HG03039 (cell line): ENCODE data around the gene LCP2.

Experiments used
- ATAC-seq: cut with Tn5 transposase; IDR thresholded peaks from one replicate; pipeline ENCODE4 v1.9.1; 2021; ENCODE audit warnings: mild to moderate bottlenecking, moderate library complexity; ENCODE audit not compliant: unreplicated experiment

LCP2 gene

DNA sequence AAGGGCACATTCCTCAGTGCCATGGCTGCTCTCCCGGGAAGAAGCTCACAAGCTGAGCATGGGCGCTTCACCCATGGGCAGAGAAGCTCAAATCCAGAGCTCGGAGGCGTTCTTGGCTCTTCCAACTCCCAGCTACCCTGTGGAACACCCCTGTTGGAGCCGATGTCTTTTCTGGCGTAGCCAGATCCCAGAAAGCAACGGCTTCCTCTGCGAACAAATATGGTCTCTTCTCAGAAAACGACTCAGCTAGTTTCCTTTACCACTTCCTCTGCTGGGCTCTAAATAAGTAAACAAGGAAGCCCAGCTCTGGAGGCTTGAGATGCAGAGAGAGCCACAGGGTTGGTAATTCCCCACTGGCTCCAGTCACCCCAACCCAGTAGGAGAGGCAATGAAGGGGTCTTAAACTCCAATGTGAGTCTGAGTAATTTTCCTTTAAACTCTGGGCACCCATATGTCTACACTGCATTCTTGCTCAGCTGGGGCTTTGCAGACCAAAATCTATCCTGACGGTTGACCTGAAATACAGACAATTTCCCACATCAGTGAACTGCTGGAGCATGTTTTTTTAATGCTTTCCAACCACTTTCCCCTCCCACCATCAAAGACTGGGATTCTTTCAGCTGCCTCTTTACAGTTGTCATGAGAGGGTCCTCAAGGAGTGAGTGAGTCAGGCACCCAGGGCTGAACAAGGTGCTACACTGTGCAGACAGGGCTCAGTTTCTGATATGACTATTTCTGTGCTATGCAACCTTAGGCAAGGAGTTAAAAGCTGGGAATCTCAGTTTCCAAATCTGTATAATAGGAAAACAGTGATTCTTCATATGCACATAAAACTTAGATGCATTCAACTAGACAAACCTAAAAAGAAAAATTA is at the start of gene LCP2:
LCP2 (minus strand) TSS at position 189 of the 874 bp plus-strand sequence; CDS start at position 23, 166 bp downstream.
- ATAC-seq: peak; percentile 39

- no peak for ATAC-seq
These were observed 49.5 kb upstream of the LCP2 start for GRCh38 chr5:170347022-170347567.

DNA sequence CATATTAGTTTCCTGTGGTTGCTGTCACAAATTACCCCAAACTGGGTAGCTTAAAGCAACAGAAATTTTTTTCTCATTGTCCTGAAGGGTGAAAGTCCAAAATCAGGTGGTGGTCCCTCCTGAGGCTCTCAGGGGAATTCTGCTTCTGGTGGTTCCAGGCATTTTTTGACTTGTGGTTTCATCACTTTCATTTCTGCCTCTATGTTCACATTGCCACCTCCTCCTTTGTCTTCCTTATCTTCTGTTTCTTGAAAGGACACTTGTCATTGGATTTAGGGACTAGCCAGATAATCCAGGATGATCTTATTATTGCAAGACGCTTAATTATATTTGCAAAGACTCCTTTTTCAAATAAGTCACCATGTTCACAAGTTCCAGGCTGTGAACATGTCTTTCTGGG is 48.4 kb upstream of the LCP2 start:
- no peak for ATAC-seq

- ATAC-seq: no peak
These were observed 45.6 kb upstream of the LCP2 start for GRCh38 chr5:170343177-170343576.

DNA sequence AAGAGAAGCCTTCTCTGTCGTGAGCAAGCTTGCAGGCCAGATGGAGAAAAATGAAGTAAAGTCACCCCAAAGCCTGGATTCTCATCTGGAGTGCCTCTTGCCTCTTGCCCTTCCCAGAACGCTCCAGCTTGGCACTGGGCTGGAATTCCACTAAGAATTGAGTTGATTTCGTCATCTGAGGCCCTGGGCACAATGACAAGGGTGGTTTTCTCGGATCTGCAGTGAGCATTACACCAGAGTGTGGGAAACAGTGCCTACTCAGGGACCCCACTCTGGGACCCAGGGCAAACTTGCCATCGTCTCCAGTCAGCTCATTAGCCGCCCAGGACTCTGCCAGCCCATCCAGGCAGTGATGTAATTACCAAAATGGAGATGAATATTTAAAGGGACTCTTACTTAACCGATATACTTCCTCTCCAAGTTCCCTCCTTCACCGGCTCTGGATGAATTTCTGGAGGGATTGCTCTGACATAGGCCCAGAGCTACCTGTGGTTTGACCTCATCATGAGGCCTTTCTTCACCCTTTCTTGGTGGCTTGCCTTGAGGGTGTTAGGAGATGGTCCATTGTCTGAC is 44.7 kb upstream of the LCP2 start:
- ATAC-seq: no peak

DNA sequence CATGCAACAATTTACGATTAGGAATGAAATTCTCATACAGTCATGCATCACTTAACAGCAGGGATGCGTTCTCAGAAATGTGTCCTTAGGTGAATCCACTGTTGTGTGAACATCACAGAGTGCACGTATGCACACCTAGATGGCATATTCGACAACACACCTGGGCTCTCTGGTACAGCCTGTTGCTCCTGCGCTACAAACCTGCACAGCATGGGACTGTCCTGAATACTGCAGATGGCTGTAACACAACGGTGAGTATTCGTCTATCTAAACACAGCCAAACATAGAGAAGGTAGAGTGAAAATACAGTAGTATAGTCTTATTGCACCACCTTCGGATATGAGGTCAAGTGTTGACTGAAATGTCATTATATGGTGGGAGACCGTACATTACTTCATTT is 44.0 kb upstream of the LCP2 start:
- no peak for ATAC-seq

GRCh38 chr5:170339780-170340167 is 42.2 kb upstream of the LCP2 start:
- ATAC-seq: no peak

DNA sequence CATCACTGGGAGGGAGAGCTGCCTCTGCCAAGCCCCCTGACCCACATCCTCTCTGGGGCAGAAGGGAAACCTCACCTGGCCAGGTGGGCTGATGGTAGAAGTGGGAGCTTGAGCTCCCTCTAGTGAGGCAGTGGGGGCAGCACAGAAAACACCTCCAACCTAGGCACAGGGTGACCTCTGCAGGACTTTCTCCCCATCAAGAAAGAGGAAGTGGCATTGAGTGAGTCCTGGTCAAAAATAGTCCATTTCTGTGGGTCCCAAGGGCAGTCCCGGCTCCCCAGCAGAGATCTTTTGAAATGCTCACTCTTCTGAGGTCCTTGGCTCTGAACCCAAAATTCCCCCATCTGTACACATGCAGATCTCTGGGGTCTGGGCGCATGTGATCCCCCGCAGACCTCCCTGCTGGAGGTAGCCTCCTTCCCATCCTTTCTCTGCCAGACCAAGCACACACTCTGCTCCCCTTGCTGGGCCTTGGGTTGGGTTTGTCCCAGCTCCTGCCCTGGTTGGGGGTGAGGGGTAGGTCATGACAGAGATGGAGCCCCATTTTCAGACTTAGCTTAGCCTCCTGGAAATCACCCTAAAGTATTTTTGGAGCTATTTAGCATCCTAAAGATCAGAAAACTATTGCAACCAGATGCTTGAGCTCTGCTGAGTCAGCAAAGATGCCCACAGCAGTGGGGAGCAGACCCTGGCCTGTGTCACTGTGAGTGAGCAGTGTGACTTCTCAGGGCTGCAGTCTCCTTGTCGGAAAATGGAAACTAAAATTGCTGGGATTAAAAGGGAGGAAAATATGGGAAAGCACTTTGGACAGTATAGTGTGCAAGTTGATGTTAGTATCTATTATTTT is 41.6 kb upstream of the LCP2 start:
- ATAC-seq: peak; percentile 86

- ATAC-seq: no peak
These were observed 40.7 kb upstream of the LCP2 start for GRCh38 chr5:170338291-170338690.

DNA sequence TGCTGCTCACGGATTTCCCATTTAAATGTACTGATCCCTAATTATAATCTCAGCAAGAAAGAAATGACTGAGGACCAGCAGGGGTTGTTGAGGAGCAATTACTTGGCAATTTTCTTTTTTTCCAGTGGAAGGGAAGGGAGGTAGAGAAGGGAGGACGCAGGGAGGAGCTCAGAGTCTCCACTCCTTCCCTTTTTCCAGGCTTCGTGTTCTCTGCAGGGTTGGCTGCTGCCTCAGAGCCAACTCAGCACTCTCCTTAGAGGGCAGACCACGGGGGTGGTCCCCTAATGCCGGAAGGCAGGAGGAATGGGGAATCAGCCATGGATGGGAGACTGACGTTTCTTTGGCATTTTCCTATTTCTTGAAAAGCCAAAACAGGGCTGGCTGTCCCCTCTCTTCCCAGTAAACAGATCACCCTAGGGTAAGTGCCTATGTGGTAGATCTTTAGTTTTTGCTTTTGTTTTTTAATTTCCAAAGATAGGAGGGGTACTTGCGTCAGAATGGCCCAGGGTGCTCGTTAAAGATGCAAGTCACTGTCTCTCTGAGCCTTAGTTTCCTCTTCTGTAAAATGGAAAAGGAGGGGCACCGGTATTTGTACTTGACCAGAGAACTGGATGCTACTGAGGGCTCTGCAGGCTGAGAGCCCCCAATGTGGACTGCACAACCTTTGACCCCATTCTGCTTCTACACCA is 39.6 kb upstream of the LCP2 start:
- ATAC-seq: no peak

DNA sequence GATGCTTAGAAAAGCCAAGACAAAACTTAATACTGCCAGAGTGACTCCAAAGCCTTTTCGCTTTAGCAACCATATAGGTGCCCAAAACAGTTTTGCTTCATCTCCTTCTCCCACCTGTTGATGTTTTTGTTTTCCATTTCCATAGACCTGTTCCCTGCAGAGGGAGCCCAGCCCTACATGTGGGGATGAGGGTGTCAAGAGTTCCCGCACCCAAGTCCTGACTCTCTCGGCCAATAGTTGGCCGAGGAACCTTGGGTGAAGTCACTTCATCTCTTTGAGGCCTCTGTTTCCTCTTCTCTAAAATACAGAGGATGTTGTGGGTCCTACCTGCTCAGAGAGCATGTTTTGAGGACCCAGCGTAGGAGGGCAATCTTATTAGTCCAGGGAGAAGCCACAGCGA is 38.5 kb upstream of the LCP2 start:
- no peak for ATAC-seq

GRCh38 chr5:170334626-170335025 is 37.0 kb upstream of the LCP2 start:
- no peak for ATAC-seq

DNA sequence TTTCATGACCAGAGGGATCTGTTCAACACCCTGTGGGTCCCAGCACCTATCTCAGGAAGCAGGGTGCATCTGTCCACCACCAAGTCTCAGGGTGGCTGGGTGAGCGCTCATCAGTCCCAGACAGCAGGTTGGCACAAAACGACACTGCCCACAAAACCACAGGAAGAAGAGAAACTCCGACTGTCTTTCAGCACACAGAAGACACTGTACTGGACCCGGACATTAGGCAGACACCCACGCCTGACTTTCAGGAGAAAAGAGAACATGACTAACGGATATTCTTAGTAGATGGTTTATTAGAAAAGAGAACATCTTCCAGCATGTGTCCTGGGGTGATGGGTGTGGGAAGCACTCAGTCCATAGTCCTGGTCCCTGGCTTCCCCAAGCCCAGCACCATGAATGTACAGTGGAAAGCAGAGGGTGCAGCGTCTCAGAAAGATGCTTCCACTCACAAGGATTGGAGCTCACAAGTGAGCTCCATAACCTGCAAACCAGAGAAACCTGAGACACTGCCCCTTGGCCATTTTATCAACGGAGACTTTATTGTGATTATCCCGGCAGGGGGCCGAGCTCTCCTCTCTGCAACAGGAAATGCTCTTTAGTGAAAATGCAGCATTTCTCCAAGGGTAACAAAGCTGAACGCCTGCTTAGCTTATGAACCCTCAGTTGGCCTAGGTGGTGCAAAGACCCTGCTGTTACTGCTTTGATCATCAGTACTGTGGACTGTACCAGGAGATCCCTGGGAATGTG is 35.8 kb upstream of the LCP2 start:
- ATAC-seq: no peak

DNA sequence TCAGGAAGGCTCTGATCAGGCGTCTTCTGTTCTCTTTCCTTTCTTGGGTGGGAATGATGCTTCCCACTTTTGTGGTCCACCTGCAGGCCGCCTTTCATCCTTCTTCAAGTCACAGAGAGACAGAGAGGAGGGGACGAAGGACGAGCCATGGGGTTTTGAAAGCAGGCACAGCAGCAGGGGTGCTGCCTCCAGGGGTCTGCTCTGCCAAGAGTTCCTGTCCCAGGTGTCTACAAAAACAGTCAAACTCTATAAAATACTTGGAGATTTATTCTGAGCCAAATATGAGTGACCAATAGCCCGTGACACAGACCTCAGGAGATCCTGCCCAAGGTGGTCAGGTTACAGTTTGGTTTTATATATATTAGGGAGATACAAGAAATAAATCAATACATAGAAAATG is 34.5 kb upstream of the LCP2 start:
- no peak for ATAC-seq

DNA sequence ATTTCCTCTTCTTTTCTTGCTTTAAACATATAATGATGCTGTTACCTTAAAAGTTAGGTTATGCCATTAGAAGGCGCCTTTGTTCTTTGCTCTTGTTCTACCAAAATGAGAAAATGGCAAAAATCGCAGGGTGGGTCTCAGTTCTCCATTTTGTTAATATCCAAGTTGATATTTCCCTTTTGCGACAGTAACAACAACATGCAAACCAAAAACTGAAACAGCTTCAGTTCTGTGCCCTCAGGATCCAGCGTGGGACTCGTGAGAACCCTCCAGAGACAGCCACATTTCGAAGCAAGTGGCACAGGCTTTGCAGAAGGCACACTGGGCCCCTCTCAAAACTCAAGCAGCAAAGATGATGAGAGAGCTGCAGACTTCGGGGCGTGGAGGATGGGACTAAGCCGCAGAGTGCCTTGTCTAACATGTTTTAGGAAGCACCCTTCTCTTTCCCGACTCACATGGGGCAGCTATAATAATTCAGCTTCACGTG is 33.0 kb upstream of the LCP2 start:
- ATAC-seq: no peak

DNA sequence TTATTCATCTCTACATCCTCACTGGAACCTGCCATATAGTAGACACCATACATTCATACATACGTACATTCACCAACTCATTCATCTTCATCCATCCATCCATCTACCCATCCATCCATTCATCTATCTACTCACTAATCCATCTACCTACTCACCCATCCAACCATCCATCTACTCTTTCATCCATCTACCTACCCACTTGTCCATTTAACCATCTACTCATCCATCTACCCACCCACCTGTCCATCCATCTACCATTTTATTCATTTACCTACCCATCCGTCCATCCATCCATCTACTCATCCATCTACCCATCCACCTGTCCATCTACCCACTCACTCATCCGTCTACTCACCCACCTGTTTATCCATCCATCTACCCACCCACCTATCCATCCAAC is 31.9 kb upstream of the LCP2 start:
- ATAC-seq: no peak

GRCh38 chr5:170327829-170328228 is 30.3 kb upstream of the LCP2 start:
- ATAC-seq: no peak

- no peak for ATAC-seq
These were observed 29.6 kb upstream of the LCP2 start for GRCh38 chr5:170327168-170327567.

DNA sequence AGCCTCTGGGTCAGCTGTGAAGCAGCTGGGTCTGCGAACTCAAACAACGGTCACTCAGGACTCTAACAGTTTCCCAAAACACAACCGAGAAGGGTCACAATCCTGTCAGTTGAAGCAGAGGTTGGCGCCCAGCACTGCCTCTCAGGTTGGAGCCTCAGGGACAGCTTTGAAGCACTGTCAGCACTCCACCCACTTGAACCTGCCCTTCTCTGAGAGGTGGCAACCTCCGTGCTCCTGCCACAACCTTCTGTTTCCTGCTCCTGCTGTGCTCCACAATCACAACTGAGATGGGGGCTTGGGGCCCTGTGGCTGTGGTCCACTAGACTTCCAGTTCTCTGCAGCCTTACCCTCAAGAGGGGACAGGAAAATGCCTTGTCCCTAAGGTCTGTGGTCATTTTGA is 21.7 kb upstream of the LCP2 start:
- ATAC-seq: no peak

- no peak for ATAC-seq
These were observed 19.9 kb upstream of the LCP2 start for GRCh38 chr5:170317499-170317898.
